Measurements from ENCODE around the gene RNF213. TPM values are rescaled to one million over a fixed set of nuclear protein-coding genes. Genes with fewer than 3 reads are reported as not detected.

The RNF213 gene
- total and polyA plus RNA-seq, 7 donors: 7.8 to 138 (median 50.4) TPM

- intact Hi-C loops (cut with DNase I): no loop called here
- peaks cover 0 to 63% (median 13%) of the 10 kb centered on the region in 4 donors for H3K36me3 ChIP-seq
These were observed 8.8 kb downstream of the RNF213 start for GRCh38 chr17:80269405-80269807.

GRCh38 chr17:80270104-80270503 lies 9.5 kb downstream of the RNF213 start:
- H3K4me3 ChIP-seq: no peak overlapping the region
- H3K36me3 ChIP-seq: peaks cover 0 to 63% (median 13%) of the 10 kb centered on the region in 4 donors
- H3K27ac ChIP-seq: no peak overlapping the region
- H3K9me3 ChIP-seq: no peaks in the 10 kb centered on the region
- no peak for TF ChIP-seq EP300 (IDR thresholded peaks at IDR 0.05)
- no peak for TF ChIP-seq CTCF (IDR thresholded peaks at IDR 0.05)
- no peak for TF ChIP-seq POLR2AphosphoS5 (IDR thresholded peaks at IDR 0.05)
- TF ChIP-seq POLR2A (IDR thresholded peaks at IDR 0.05): no peak
- H3K27me3 ChIP-seq: no peaks in the 10 kb centered on the region
- H3K4me1 ChIP-seq: no peaks in the 10 kb centered on the region
- intact Hi-C loops (cut with DNase I): no loop called here
- WGBS, 2 donors: 92 to 94% methylated on average over 10 of the region's 10 CpGs
- DNase-seq: no peak

More at GRCh38 chr17:80269405-80269807, 8.8 kb downstream of the RNF213 start:
- H3K27me3 ChIP-seq: no peaks in the 10 kb centered on the region
- DNase-seq: no peak
- TF ChIP-seq POLR2A (IDR thresholded peaks at IDR 0.05): no peak
- TF ChIP-seq EP300 (IDR thresholded peaks at IDR 0.05): no peak
- no peak for TF ChIP-seq CTCF (IDR thresholded peaks at IDR 0.05)
- TF ChIP-seq POLR2AphosphoS5 (IDR thresholded peaks at IDR 0.05): no peak
- WGBS, 2 donors: 90 to 92% methylated on average over 2 of the region's 2 CpGs
- peaks cover 0 to 4% (median 3%) of the 10 kb centered on the region in 4 donors for H3K4me1 ChIP-seq
- H3K9me3 ChIP-seq: no peaks in the 10 kb centered on the region
- H3K4me3 ChIP-seq: no peak overlapping the region
- no peak overlapping the region for H3K27ac ChIP-seq

- H3K27ac ChIP-seq: no peak overlapping the region
- WGBS, 2 donors: 80 to 90% methylated on average over 4 of the region's 4 CpGs
- H3K4me3 ChIP-seq: no peak overlapping the region
- H3K4me1 ChIP-seq: no peaks in the 10 kb centered on the region
- no peak for DNase-seq
- TF ChIP-seq CTCF (IDR thresholded peaks at IDR 0.05) (no peak), EP300 (IDR thresholded peaks at IDR 0.05) (no peak), POLR2AphosphoS5 (IDR thresholded peaks at IDR 0.05) (no peak), POLR2A (IDR thresholded peaks at IDR 0.05) (no peak)
- peaks cover 0 to 56% (median 12%) of the 10 kb centered on the region in 4 donors for H3K36me3 ChIP-seq
- H3K9me3 ChIP-seq: no peaks in the 10 kb centered on the region
- H3K27me3 ChIP-seq: no peaks in the 10 kb centered on the region
- intact Hi-C loops (cut with DNase I): no loop called here
These were observed 10.2 kb downstream of the RNF213 start for GRCh38 chr17:80270836-80271235.

GRCh38 chr17:80272366-80272765 lies 11.7 kb downstream of the RNF213 start:
- no peaks in the 10 kb centered on the region for H3K27me3 ChIP-seq
- no peaks in the 10 kb centered on the region for H3K9me3 ChIP-seq
- intact Hi-C loops (cut with DNase I): no loop called here
- DNase-seq: no peak
- TF ChIP-seq EP300 (IDR thresholded peaks at IDR 0.05) (no peak), POLR2A (IDR thresholded peaks at IDR 0.05) (no peak), CTCF (IDR thresholded peaks at IDR 0.05) (no peak), POLR2AphosphoS5 (IDR thresholded peaks at IDR 0.05) (no peak)
- no peak overlapping the region for H3K27ac ChIP-seq
- peaks cover 0 to under 1% (median 0%) of the 10 kb centered on the region in 4 donors for H3K4me1 ChIP-seq
- no peak overlapping the region for H3K4me3 ChIP-seq
- peaks cover 0 to 41% (median 11%) of the 10 kb centered on the region in 4 donors for H3K36me3 ChIP-seq
- WGBS, 2 donors: 92 to 93% methylated on average over 10 of the region's 10 CpGs

GRCh38 chr17:80274331-80274730 lies 13.7 kb downstream of the RNF213 start:
- Histone ChIP-seq H3K36me3 (peaks cover 0 to 32% (median 7%) of the 10 kb centered on the region in 4 donors), H3K27ac (no peak overlapping the region), H3K27me3 (no peaks in the 10 kb centered on the region), H3K4me1 (peaks cover 0 to 14% (median 5%) of the 10 kb centered on the region in 4 donors), H3K4me3 (no peak overlapping the region), H3K9me3 (no peaks in the 10 kb centered on the region)
- DNase-seq: no peak
- WGBS, 2 donors: 85 to 89% methylated on average over 9 of the region's 9 CpGs
- no peak for TF ChIP-seq POLR2A (IDR thresholded peaks at IDR 0.05)
- TF ChIP-seq POLR2AphosphoS5 (IDR thresholded peaks at IDR 0.05): no peak
- no peak for TF ChIP-seq CTCF (IDR thresholded peaks at IDR 0.05)
- intact Hi-C loops (cut with DNase I): no loop called here
